Vagina (tissue), 2 donors: Measurements from ENCODE around the gene B4GALT2. TPM values are rescaled to one million over a fixed set of nuclear protein-coding genes. Genes with fewer than 3 reads are reported as not detected.

Experiments used
- DNase-seq, 2 donors: peaks; one replicate each; pipeline ENCODE4 v3.0.0-alpha.2; 2017; ENCODE audit errors: extremely low spot score in 2 of 2
- H3K27ac ChIP-seq: fragments of 200-600 bp; sonication (generic); one replicate; pipeline ENCODE4 v1.5.1; 2019
- H3K27me3 ChIP-seq: fragments of 200-600 bp; sonication (generic); one replicate; pipeline ENCODE4 v1.5.1; 2019
- H3K36me3 ChIP-seq, 2 donors: fragments of 200-600 bp; sonication (generic); one replicate each; pipeline ENCODE4 v1.5.1; 2017 to 2019
- H3K4me1 ChIP-seq: fragments of 200-600 bp; sonication (generic); one replicate; pipeline ENCODE4 v1.5.1; 2019
- H3K4me3 ChIP-seq, 2 donors: fragments of 200-600 bp; sonication (generic); 1 replicate in 1 of 2; 2 replicates in 1 of 2; pipeline ENCODE4 v1.5.1; 2016 to 2019
- H3K9me3 ChIP-seq: fragments of 200-600 bp; sonication (generic); one replicate; pipeline ENCODE4 v1.5.1; 2019
- POLR2A ChIP-seq, 2 donors: fragments of 450-650 bp; IDR thresholded peaks; one replicate each; pipeline ENCODE4 v1.6.1; 2017; ENCODE audit warnings: antibody characterized with exemption in 2 of 2, mild to moderate bottlenecking in 2 of 2, moderate library complexity in 2 of 2
- POLR2AphosphoS5 ChIP-seq, 2 donors: sonication (generic); formaldehyde crosslinking; IDR thresholded peaks; one replicate each; pipeline ENCODE4 v1.9.0; 2017; ENCODE audit warnings: antibody characterized with exemption in 2 of 2, mild to moderate bottlenecking in 2 of 2, low read depth in 1 of 2; ENCODE audit not compliant: insufficient read depth in 1 of 2
- intact Hi-C: fragments of 100-400 bp; cut with DNase I; formaldehyde crosslinking; loops from one replicate; pipeline ENCODE4 v1.15.1; 2023
- total RNA-seq: library from RNA; depleted of rRNA; stranded (reverse); fragments of >200 nt; gene quantifications from one replicate; pipeline ENCODE4 v1.2.3, GENCODE V29; 2016
- TF ChIP-seq, protein P1 (sequence below), 3 experiments: fragments of 450-650 bp in 2 of 3; fragments of 200-600 bp in 1 of 3; sonication (generic) in 1 of 3; IDR thresholded peaks; one replicate each; pipeline ENCODE4 v1.5.1; 2017 to 2019; ENCODE audit warnings: antibody characterized with exemption in 3 of 3, mild to moderate bottlenecking in 2 of 3, moderate library complexity in 2 of 3

The B4GALT2 gene
- total RNA-seq, 1 donor from 2014 or later: 31.4 TPM

GRCh38 chr1:43993206-43993914 is 14.3 kb downstream of the B4GALT2 start:
- TF ChIP-seq POLR2AphosphoS5 (IDR thresholded peaks at IDR 0.05; ENCODE audit: insufficient read depth in 1 of 2, low read depth in 1 of 2) (no peak), POLR2A (IDR thresholded peaks at IDR 0.05) (no peak)
- TF ChIP-seq, protein P1, sequence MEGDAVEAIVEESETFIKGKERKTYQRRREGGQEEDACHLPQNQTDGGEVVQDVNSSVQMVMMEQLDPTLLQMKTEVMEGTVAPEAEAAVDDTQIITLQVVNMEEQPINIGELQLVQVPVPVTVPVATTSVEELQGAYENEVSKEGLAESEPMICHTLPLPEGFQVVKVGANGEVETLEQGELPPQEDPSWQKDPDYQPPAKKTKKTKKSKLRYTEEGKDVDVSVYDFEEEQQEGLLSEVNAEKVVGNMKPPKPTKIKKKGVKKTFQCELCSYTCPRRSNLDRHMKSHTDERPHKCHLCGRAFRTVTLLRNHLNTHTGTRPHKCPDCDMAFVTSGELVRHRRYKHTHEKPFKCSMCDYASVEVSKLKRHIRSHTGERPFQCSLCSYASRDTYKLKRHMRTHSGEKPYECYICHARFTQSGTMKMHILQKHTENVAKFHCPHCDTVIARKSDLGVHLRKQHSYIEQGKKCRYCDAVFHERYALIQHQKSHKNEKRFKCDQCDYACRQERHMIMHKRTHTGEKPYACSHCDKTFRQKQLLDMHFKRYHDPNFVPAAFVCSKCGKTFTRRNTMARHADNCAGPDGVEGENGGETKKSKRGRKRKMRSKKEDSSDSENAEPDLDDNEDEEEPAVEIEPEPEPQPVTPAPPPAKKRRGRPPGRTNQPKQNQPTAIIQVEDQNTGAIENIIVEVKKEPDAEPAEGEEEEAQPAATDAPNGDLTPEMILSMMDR (IDR thresholded peaks at IDR 0.05): no peak
- H3K4me3 ChIP-seq: no peak overlapping the region
- intact Hi-C loops: no loop called here
- DNase-seq: no peak
- no peaks in the 10 kb centered on the region for H3K27me3 ChIP-seq
- no peaks in the 10 kb centered on the region for H3K9me3 ChIP-seq
- peaks cover 0 to 2% of the 10 kb centered on the region in 2 donors for H3K36me3 ChIP-seq
- H3K4me1 ChIP-seq: peaks cover 18% of the 10 kb centered on the region
- H3K27ac ChIP-seq: no peak overlapping the region

DNA sequence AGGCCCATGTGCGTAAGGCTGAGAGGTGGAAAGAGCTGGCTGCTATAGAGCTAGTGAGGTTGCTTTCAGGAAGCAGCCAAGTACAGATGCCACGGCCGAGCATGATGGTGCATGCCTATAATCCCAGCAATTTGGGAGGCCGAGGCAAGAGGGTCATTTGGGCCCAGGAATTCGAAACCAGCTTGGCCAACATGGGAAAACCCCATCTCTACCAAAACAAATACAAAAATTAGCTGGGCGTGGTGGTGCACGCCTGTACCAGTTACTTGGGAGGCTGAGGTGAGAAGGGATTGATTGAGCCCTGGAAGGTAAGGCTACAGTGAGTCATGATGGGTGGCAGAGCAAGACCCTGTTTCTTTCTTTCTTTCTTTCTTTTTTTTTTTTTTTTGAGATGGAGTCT is 15.1 kb downstream of the B4GALT2 start:
- TF ChIP-seq, protein P1 (IDR thresholded peaks at IDR 0.05): no peak
- TF ChIP-seq POLR2A (IDR thresholded peaks at IDR 0.05): no peak
- TF ChIP-seq POLR2AphosphoS5 (IDR thresholded peaks at IDR 0.05; ENCODE audit: insufficient read depth in 1 of 2, low read depth in 1 of 2): no peak
- intact Hi-C loops: no loop called here
- H3K4me1 ChIP-seq: peaks cover 18% of the 10 kb centered on the region
- DNase-seq: no peak
- H3K9me3 ChIP-seq: no peaks in the 10 kb centered on the region
- H3K36me3 ChIP-seq: peaks cover 0 to 4% of the 10 kb centered on the region in 2 donors
- H3K4me3 ChIP-seq: no peak overlapping the region
- H3K27ac ChIP-seq: no peak overlapping the region
- H3K27me3 ChIP-seq: no peaks in the 10 kb centered on the region

DNA sequence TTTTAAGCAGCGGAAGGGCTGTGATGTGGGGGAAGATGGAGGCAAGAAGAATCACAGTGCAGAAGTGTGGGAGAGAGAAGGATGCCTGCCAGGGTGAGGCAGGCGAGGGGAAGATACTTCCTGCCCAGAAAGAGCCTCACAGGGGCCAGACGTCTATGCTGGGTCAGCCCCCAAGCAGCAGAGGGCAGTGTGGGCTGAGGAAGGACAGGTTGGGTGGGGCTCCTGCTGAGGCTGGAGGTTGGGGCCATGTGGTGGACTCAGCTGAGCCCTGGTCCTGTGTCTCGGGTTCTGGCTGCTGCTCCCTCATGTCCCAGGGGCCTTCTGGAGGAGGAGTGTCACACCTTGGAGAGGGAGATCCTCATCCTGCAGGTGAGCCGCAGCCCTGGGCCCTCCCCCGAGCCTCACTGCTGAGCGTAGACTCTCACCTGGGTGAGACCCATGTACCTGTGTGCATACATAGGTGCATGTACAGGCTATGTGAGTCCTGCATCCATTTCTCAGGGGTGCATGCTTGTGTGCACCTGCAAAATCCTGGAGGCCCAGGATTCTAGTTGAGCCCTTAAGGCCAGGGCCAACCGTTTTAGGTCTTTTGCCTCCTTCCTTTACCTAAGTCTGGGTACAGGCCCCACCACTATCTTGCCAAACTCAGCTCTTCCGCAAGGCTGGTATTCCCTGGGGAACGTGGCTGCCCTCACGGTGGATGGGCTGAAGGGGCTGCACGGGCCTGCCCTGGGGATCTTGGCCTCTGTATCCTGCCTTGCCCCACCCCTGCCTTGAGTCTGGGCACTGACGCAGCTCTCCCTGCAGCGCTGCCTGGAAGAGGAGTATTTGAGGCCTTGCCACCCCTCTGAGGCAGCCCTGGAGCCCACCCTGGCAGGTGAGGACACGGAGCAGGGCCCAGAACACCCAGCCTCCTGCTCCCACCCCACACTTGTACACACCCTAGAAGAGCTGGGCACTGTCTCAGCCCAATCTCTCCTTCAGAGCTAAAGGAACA is 16.1 kb downstream of the B4GALT2 start:
- Histone ChIP-seq H3K9me3 (no peaks in the 10 kb centered on the region), H3K27me3 (no peaks in the 10 kb centered on the region), H3K4me3 (no peak overlapping the region), H3K27ac (no peak overlapping the region), H3K4me1 (peaks cover 18% of the 10 kb centered on the region), H3K36me3 (peaks cover 0 to 9% of the 10 kb centered on the region in 2 donors)
- intact Hi-C loops: no loop called here
- DNase-seq: no peak
- TF ChIP-seq, protein P1 (IDR thresholded peaks at IDR 0.05): no peak
- TF ChIP-seq POLR2A (IDR thresholded peaks at IDR 0.05): no peak
- no peak for TF ChIP-seq POLR2AphosphoS5 (IDR thresholded peaks at IDR 0.05; ENCODE audit: insufficient read depth in 1 of 2, low read depth in 1 of 2)

- Histone ChIP-seq H3K4me3 (no peak overlapping the region), H3K36me3 (peaks cover 0 to 19% of the 10 kb centered on the region in 2 donors), H3K27ac (no peak overlapping the region), H3K9me3 (no peaks in the 10 kb centered on the region), H3K27me3 (no peaks in the 10 kb centered on the region), H3K4me1 (peaks cover 10% of the 10 kb centered on the region)
- no peak for DNase-seq
- intact Hi-C loops: no loop called here
- TF ChIP-seq POLR2A (IDR thresholded peaks at IDR 0.05): no peak
- TF ChIP-seq, protein P1 (IDR thresholded peaks at IDR 0.05): no peak
- no peak for TF ChIP-seq POLR2AphosphoS5 (IDR thresholded peaks at IDR 0.05; ENCODE audit: insufficient read depth in 1 of 2, low read depth in 1 of 2)
Measured at GRCh38 chr1:43995984-43996732, 17.1 kb downstream of the B4GALT2 start.
